DOHH2 (cell line): ENCODE results near the gene GLYR1.
A peak's percentile ranks its signal among the peaks of the same experiment; 100 is the strongest.

Experiments
- H3F3A ChIP-seq: fragments of 200-600 bp; sonication (generic), shearing (Covaris generic); 2 replicates; pipeline ENCODE4 v1.6.0; 2016; ENCODE audit warnings: antibody characterized with exemption, mild to moderate bottlenecking; ENCODE audit not compliant: control insufficient read depth, insufficient read depth
- H3K27ac ChIP-seq: fragments of 200-600 bp; sonication (generic); 2 replicates; pipeline ENCODE4 v1.5.1; 2014; ENCODE audit warnings: low read depth, mild to moderate bottlenecking, low read length, moderate library complexity
- H3K27me3 ChIP-seq: fragments of 200-600 bp; sonication (generic); 2 replicates; pipeline ENCODE4 v1.6.1; 2014; ENCODE audit warnings: mild to moderate bottlenecking, low read length, mixed read lengths; ENCODE audit not compliant: control insufficient read depth
- H3K36me3 ChIP-seq: fragments of 200-600 bp; sonication (generic); 2 replicates; pipeline ENCODE4 v1.6.1; 2014; ENCODE audit warnings: mild to moderate bottlenecking, low read length, moderate library complexity, mixed read lengths; ENCODE audit not compliant: control insufficient read depth
- H3K4me1 ChIP-seq: fragments of 200-600 bp; sonication (generic); 2 replicates; pipeline ENCODE4 v1.6.1; 2014; ENCODE audit warnings: mild to moderate bottlenecking, low read length, mixed read lengths; ENCODE audit not compliant: control insufficient read depth
- H3K4me2 ChIP-seq: fragments of 200-600 bp; sonication (generic); 2 replicates; pipeline ENCODE4 v1.6.0; 2014; ENCODE audit warnings: mild to moderate bottlenecking, low read length, moderate library complexity
- H3K4me3 ChIP-seq: fragments of 200-600 bp; sonication (generic); 2 replicates; pipeline ENCODE4 v1.5.1; 2014; ENCODE audit warnings: mild to moderate bottlenecking, low read length, mixed read lengths
- H3K79me2 ChIP-seq: fragments of 200-600 bp; sonication (generic); 2 replicates; pipeline ENCODE4 v1.6.1; 2014; ENCODE audit warnings: mild to moderate bottlenecking, low read length, mixed read lengths; ENCODE audit not compliant: control insufficient read depth
- H3K9me2 ChIP-seq: fragments of 200-600 bp; sonication (generic); replicated peaks from 2 replicates; pipeline ENCODE4 v1.6.1; 2014; ENCODE audit warnings: mild to moderate bottlenecking, low read length, mixed read lengths; ENCODE audit not compliant: control insufficient read depth
- H3K9me3 ChIP-seq: fragments of 200-600 bp; sonication (generic); 2 replicates; pipeline ENCODE4 v1.6.1; 2014; ENCODE audit warnings: antibody characterized with exemption, low read length, mixed read lengths; ENCODE audit not compliant: control insufficient read depth, insufficient read depth
- H4K20me1 ChIP-seq: fragments of 200-600 bp; sonication (generic); 2 replicates; pipeline ENCODE4 v1.6.0; 2014; ENCODE audit warnings: low read depth, mild to moderate bottlenecking, antibody characterized with exemption, low read length, moderate library complexity; ENCODE audit not compliant: control insufficient read depth, insufficient read depth
- EZH2phosphoT487 ChIP-seq: fragments of 200-600 bp; sonication (generic); IDR thresholded peaks from 2 replicates; pipeline ENCODE4 v1.6.1; 2017; ENCODE audit warnings: borderline replicate concordance, mild to moderate bottlenecking, antibody characterized with exemption, low read length, moderate library complexity, mixed read lengths
- TF ChIP-seq, protein P1 (sequence below): fragments of 200-600 bp; sonication (generic); IDR thresholded peaks from one replicate; pipeline ENCODE4 v1.5.1; 2014; ENCODE audit warnings: antibody characterized with exemption, mild to moderate bottlenecking, low read depth, low read length; ENCODE audit not compliant: poor library complexity, severe bottlenecking

Gene GLYR1

DNA sequence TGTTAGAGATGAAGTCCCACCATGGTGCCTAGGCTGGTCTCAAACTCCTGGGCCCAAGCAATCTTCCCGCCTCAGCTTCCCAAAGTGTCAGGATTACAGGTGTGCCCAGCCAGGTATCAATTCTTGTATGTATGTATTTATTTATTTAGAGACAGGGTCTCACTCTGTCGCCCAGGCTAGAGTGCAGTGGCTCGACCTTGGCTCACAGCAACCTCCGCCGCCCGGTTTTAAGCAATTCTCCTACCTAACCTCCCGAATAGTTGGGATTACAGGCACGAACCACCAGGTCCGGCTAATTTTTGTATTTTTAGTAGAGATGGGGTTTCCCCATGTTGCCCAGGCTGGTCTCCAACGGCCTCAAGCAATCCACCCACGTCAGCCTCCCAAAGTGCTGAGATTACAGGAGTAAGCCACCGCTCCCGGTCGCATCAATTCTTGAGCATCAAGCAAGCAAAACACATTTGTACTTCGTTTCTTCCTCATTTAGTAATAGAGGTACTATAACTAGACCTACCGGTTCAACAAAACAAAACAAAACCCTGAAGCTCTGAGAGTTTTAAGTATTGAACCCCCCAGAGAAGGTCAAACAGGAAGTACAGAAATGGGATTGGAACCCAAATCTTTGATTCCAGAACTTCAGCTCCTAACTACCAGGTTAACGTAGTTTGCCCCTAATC is 79.1 kb downstream of the GLYR1 start:
- Histone ChIP-seq H3K4me3 (peak overlapping the region; percentile 87), H3K4me1 (peaks cover 28% of the 10 kb centered on the region), H4K20me1 (no peaks in the 10 kb centered on the region), H3K4me2 (peak overlapping the region; percentile 88), H3K79me2 (peaks cover 22% of the 10 kb centered on the region), H3K27me3 (no peaks in the 10 kb centered on the region), H3K9me2 (no peaks in the 10 kb centered on the region), H3F3A (peaks cover 15% of the 10 kb centered on the region), H3K27ac (peak overlapping the region; percentile 36), H3K36me3 (peaks cover 21% of the 10 kb centered on the region), H3K9me3 (no peaks in the 10 kb centered on the region)
- TF ChIP-seq, protein P1, sequence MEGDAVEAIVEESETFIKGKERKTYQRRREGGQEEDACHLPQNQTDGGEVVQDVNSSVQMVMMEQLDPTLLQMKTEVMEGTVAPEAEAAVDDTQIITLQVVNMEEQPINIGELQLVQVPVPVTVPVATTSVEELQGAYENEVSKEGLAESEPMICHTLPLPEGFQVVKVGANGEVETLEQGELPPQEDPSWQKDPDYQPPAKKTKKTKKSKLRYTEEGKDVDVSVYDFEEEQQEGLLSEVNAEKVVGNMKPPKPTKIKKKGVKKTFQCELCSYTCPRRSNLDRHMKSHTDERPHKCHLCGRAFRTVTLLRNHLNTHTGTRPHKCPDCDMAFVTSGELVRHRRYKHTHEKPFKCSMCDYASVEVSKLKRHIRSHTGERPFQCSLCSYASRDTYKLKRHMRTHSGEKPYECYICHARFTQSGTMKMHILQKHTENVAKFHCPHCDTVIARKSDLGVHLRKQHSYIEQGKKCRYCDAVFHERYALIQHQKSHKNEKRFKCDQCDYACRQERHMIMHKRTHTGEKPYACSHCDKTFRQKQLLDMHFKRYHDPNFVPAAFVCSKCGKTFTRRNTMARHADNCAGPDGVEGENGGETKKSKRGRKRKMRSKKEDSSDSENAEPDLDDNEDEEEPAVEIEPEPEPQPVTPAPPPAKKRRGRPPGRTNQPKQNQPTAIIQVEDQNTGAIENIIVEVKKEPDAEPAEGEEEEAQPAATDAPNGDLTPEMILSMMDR: no peak
- no peak for TF ChIP-seq EZH2phosphoT487

DNA sequence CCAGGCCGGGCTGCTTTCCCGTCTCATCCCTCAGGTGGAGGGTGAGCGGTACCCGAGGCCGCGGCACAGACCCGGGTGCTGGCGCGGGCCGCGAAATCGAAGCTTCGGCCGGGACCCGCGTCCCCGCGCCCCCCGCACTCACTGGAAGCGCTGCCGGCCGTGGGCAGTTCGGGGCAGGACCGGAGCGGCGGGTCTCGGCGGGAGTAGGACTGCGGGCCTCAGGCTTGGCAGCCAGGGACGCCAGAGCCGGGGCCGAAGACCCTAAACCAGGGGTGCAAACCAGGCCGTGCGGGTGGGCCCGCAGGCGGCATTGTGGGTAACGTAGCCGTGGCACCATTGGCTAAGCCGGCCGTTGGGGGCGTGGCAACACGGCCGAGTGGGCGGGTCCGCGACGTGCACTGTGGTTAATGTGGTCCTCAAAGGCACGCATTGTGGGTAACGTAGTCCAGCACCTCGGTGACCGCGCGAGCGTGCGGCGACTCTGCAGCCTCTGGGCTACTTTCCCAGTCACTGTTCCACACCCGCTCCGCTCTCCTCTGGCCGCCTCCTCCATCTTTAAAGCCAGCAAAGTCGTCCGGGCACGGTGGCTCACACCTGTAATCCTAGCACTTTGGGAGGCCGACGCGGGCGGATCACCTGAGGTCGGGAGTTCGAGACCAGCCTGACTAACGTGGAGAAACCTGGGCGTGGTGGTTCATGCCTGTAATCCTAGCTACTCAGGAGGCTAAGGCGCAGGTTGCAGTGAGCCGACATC is 80.0 kb downstream of the GLYR1 start, which contains the start of gene ZNF500:
ZNF500 (minus strand) TSS at position 288 of the 754 bp plus-strand sequence. CDS start 1,184 bp downstream, outside the sequence.
- peak within 1 kb of the TSS; percentile 36 for H3K27ac ChIP-seq
- H4K20me1 ChIP-seq: no peaks in the 10 kb centered on the region
- H3K9me2 ChIP-seq: no peaks in the 10 kb centered on the region
- peaks cover 27% of the 10 kb centered on the region for H3K36me3 ChIP-seq
- H3K4me3 ChIP-seq: peak within 1 kb of the TSS; percentile 87
- no peaks in the 10 kb centered on the region for H3K27me3 ChIP-seq
- peak within 1 kb of the TSS; percentile 88 for H3K4me2 ChIP-seq
- TF ChIP-seq, protein P1: no peak
- no peak for TF ChIP-seq EZH2phosphoT487
- no peaks in the 10 kb centered on the region for H3K9me3 ChIP-seq
- peaks cover 22% of the 10 kb centered on the region for H3K79me2 ChIP-seq
- H3F3A ChIP-seq: peaks cover 15% of the 10 kb centered on the region
- peaks cover 28% of the 10 kb centered on the region for H3K4me1 ChIP-seq

DNA sequence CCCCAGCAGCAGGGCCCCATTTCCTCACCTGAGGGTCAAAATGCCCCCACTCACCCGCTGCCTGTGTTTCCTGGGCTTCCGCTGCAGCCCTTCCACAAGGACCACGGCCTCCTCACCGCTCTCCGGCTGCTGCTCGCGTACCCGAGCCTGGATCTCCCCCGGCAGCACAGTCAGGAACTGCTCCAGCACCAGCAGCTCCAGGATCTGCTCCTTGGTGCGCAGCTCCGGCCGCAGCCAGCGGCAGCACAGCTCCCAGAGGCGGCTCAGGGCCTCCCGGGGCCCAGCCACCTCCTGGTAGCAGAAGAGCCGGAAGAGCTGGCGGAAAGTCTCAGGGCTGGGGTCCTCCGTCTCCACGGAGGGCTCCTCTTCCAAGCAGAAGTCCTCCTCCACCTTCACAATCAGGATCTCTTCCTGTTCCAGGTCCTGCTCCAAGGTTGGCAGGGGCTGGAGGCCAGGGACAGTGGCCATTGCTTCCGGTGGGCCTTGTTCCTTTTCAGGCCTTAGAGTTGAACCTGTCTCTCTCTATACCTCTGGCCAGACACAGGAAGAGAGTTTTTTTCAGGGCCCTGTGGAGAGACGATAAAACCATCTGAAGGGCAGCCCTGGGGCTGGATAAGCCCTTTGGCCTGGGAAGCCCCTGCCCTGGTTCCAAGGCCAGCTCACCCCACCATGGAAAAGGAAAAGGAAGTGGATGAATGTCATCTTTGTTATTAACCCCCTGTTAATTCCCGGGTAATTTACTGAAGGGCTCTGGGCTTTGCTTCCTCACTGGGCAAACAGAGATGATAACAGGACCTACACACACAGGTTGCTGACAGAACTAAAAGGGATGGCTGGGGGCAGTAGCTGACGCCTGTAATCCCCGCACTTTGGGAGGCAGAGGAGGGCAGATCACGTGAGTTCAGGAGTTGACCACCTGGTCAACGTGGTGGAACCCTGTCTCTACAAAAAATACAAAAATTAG is 81.3 kb downstream of the GLYR1 start:
- Histone ChIP-seq H3K4me3 (peak overlapping the region; percentile 87), H3K79me2 (peaks cover 22% of the 10 kb centered on the region), H3K27me3 (no peaks in the 10 kb centered on the region), H3K4me2 (peak overlapping the region; percentile 88), H3F3A (peaks cover 15% of the 10 kb centered on the region), H3K9me3 (no peaks in the 10 kb centered on the region), H4K20me1 (no peaks in the 10 kb centered on the region), H3K4me1 (peaks cover 28% of the 10 kb centered on the region), H3K9me2 (no peaks in the 10 kb centered on the region), H3K27ac (no peak overlapping the region), H3K36me3 (peaks cover 34% of the 10 kb centered on the region)
- TF ChIP-seq EZH2phosphoT487: no peak
- TF ChIP-seq, protein P1: no peak
